Measurements from ENCODE around the gene CMSS1.

GRCh38 chr3:100004931-100005330 lies 187.3 kb downstream of the CMSS1 start:
- TF ChIP-seq ZNF274 (IDR thresholded peaks at IDR 0.05; ENCODE audit: low read depth, low read length) (no peak), SUZ12 (IDR thresholded peaks at IDR 0.05; ENCODE audit: extremely low read depth, insufficient read depth, insufficient read length) (no peak)
